ENCODE measurements around the gene BMERB1. TPM values are rescaled to one million over a fixed set of nuclear protein-coding genes. Genes with fewer than 3 reads are reported as not detected.

The BMERB1 gene
- total and polyA plus RNA-seq, 9 of the 15 experiments (the other 6 are each of a cell fraction or from before 2014, with no cell fraction given) = 0.29 to 2.9 (median 0.94) TPM

DNA sequence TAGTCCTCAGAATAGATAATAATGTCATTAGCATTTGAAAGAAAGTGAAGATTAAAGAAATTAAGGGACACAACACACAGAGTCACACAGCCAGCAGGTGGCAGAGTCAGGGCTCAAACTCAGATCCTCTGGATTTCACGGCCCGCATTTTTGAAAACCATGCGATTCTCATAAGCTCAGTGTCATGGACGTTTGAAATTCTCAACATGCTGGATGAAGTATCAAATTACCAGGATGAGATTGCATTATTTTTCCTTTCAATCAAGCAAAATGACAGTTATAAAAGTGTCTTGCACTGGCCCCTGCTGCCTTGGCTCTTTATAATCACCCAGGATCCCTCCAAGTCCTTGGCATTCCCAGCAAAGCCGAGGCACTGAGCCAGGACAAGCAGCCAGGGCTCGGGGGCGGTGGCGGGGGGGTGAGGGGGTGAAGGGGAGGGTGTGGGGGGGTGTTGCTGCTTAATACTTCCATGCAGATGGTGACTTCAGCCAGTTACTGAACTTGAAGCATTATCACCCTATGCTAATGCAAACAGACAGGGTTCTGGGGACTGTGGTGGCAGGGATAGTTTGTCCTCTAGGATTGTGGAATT is 6.6 kb upstream of the BMERB1 start (continued):
- TF ChIP-seq, protein P1, sequence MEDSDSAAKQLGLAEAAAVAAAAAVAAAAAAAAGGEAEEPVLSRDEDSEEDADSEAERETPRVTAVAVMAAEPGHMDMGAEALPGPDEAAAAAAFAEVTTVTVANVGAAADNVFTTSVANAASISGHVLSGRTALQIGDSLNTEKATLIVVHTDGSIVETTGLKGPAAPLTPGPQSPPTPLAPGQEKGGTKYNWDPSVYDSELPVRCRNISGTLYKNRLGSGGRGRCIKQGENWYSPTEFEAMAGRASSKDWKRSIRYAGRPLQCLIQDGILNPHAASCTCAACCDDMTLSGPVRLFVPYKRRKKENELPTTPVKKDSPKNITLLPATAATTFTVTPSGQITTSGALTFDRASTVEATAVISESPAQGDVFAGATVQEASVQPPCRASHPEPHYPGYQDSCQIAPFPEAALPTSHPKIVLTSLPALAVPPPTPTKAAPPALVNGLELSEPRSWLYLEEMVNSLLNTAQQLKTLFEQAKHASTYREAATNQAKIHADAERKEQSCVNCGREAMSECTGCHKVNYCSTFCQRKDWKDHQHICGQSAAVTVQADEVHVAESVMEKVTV (CRISPR knock-in tag; IDR thresholded peaks at IDR 0.05) = peak; percentile 55; the same call in 1 of the 2 replicates
- TF ChIP-seq ZSCAN29 (IDR thresholded peaks at IDR 0.05) = 0 out of 2 replicates have a peak, but pooled peaks have one; percentile 18
- TF ChIP-seq CBX3 (IDR thresholded peaks at IDR 0.05; ENCODE audit: borderline replicate concordance in 1 of 2, low read length in 2 of 2) = 0 out of 3 replicates have a peak, but pooled peaks of 1 of the 2 experiments have one; percentile 25
- TF ChIP-seq, protein P2, sequence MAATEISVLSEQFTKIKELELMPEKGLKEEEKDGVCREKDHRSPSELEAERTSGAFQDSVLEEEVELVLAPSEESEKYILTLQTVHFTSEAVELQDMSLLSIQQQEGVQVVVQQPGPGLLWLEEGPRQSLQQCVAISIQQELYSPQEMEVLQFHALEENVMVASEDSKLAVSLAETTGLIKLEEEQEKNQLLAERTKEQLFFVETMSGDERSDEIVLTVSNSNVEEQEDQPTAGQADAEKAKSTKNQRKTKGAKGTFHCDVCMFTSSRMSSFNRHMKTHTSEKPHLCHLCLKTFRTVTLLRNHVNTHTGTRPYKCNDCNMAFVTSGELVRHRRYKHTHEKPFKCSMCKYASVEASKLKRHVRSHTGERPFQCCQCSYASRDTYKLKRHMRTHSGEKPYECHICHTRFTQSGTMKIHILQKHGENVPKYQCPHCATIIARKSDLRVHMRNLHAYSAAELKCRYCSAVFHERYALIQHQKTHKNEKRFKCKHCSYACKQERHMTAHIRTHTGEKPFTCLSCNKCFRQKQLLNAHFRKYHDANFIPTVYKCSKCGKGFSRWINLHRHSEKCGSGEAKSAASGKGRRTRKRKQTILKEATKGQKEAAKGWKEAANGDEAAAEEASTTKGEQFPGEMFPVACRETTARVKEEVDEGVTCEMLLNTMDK (IDR thresholded peaks at IDR 0.05; ENCODE audit: borderline replicate concordance, insufficient read depth, low read depth, low read length, poor library complexity, severe bottlenecking) = peak; percentile 75
- TF ChIP-seq, protein P3, sequence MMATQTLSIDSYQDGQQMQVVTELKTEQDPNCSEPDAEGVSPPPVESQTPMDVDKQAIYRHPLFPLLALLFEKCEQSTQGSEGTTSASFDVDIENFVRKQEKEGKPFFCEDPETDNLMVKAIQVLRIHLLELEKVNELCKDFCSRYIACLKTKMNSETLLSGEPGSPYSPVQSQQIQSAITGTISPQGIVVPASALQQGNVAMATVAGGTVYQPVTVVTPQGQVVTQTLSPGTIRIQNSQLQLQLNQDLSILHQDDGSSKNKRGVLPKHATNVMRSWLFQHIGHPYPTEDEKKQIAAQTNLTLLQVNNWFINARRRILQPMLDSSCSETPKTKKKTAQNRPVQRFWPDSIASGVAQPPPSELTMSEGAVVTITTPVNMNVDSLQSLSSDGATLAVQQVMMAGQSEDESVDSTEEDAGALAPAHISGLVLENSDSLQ (IDR thresholded peaks at IDR 0.05) = peak; percentile 78
- TF ChIP-seq SLC30A9 (CRISPR knock-in tag; IDR thresholded peaks at IDR 0.05) = no peak
- TF ChIP-seq NEUROD1 (IDR thresholded peaks at IDR 0.05; ENCODE audit: borderline replicate concordance, low read depth, low read length, partially characterized antibody) = no peak
- peak; percentile 57 for TF ChIP-seq MEIS2 (IDR thresholded peaks at IDR 0.05; ENCODE audit: partially characterized antibody)
- no peak for TF ChIP-seq RBM34 (IDR thresholded peaks at IDR 0.05; ENCODE audit: borderline replicate concordance, insufficient read depth, low read length)
- TF ChIP-seq SRSF7 (optimal IDR thresholded peaks at IDR 0.05; ENCODE audit: low read depth, low read length) = no peak
- TF ChIP-seq L3MBTL2 (IDR thresholded peaks at IDR 0.05) = peak; percentile 76
- peak; percentile 75 to 81 for TF ChIP-seq RAD21 (CRISPR knock-in tag; conservative IDR thresholded peaks at IDR 0.05 in 1 of 2, IDR thresholded peaks at IDR 0.05 in 1 of 2)
- TF ChIP-seq TEAD4 (IDR thresholded peaks at IDR 0.05; ENCODE audit: low read length) = 0 out of 2 replicates have a peak, but pooled peaks have one; percentile 16
- TF ChIP-seq TEAD4 (CRISPR knock-in tag; IDR thresholded peaks at IDR 0.05; ENCODE audit: borderline replicate concordance) = no peak
- TF ChIP-seq, protein P4, sequence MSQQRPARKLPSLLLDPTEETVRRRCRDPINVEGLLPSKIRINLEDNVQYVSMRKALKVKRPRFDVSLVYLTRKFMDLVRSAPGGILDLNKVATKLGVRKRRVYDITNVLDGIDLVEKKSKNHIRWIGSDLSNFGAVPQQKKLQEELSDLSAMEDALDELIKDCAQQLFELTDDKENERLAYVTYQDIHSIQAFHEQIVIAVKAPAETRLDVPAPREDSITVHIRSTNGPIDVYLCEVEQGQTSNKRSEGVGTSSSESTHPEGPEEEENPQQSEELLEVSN (IDR thresholded peaks at IDR 0.05; ENCODE audit: borderline replicate concordance in 1 of 2, extremely low read depth in 1 of 2, insufficient read depth in 1 of 2, insufficient read length in 1 of 2, low read depth in 1 of 2, low read length in 1 of 2, poor library complexity in 1 of 2, severe bottlenecking in 1 of 2) = peak in 1 of 2 experiments; percentile 48
- TF ChIP-seq, protein P5, sequence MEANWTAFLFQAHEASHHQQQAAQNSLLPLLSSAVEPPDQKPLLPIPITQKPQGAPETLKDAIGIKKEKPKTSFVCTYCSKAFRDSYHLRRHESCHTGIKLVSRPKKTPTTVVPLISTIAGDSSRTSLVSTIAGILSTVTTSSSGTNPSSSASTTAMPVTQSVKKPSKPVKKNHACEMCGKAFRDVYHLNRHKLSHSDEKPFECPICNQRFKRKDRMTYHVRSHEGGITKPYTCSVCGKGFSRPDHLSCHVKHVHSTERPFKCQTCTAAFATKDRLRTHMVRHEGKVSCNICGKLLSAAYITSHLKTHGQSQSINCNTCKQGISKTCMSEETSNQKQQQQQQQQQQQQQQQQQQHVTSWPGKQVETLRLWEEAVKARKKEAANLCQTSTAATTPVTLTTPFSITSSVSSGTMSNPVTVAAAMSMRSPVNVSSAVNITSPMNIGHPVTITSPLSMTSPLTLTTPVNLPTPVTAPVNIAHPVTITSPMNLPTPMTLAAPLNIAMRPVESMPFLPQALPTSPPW (CRISPR knock-in tag; IDR thresholded peaks at IDR 0.05) = peak; percentile 82
- 0 out of 4 replicates have a peak, but pooled peaks of 1 of the 2 experiments have one; percentile 34 for TF ChIP-seq RCOR1 (IDR thresholded peaks at IDR 0.05; ENCODE audit: borderline replicate concordance in 1 of 2, low read depth in 2 of 2, low read length in 2 of 2)
- 0 out of 2 replicates have a peak, but pooled peaks have one; percentile 27 for TF ChIP-seq NBN (IDR thresholded peaks at IDR 0.05; ENCODE audit: low read depth)
- peak; percentile 81 for TF ChIP-seq SMC3 (conservative IDR thresholded peaks at IDR 0.05; ENCODE audit: insufficient read depth, low read depth, low read length)

All from K562 (cell line).